IMR-90 (cell line): Measurements from ENCODE around the gene COL23A1.

ENCODE experiments used
- CTCF ChIP-seq: conservative IDR thresholded peaks from 2 replicates; pipeline ENCODE4 v1.5.1; 2012; ENCODE audit warnings: mild to moderate bottlenecking, low read depth, low read length, improper control_type of control experiment
- RFX5 ChIP-seq: IDR thresholded peaks from 2 replicates; pipeline ENCODE4 v1.8.0; 2012; ENCODE audit warnings: low read depth, mild to moderate bottlenecking, low read length, moderate library complexity

DNA sequence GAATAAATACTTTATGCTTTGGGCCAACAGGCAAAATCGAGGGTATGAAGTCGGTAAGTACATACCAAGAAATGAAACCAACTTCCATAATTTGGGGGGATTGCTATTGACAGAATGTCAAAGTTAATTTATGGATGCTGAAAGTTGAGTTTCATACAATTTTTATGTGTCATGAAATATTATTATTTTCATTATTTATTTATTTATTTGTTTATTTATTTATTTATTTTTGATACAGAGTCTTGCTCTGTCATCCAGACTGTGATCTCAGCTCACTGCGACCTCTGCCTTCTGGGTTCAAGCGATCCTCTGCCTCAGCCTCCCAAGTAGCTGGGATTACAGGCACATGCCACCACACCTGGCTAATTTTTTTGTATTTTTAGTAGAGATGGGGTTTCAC, 398.5 kb downstream of the COL23A1 start:
- no peak for TF ChIP-seq CTCF
- TF ChIP-seq RFX5: no peak
